HG02852 (cell line): Measurements from ENCODE around the gene LCAT.
"Not testable (repeated sequence)": the region's sequence is repeated elsewhere in the genome, so short reads cannot be mapped to it uniquely, and the experiment has no call there.

Source experiments
- ATAC-seq: cut with Tn5 transposase; IDR thresholded peaks from one replicate; pipeline ENCODE4 v1.9.1; 2021; ENCODE audit warnings: mild to moderate bottlenecking, moderate library complexity; ENCODE audit not compliant: unreplicated experiment

The LCAT gene

DNA sequence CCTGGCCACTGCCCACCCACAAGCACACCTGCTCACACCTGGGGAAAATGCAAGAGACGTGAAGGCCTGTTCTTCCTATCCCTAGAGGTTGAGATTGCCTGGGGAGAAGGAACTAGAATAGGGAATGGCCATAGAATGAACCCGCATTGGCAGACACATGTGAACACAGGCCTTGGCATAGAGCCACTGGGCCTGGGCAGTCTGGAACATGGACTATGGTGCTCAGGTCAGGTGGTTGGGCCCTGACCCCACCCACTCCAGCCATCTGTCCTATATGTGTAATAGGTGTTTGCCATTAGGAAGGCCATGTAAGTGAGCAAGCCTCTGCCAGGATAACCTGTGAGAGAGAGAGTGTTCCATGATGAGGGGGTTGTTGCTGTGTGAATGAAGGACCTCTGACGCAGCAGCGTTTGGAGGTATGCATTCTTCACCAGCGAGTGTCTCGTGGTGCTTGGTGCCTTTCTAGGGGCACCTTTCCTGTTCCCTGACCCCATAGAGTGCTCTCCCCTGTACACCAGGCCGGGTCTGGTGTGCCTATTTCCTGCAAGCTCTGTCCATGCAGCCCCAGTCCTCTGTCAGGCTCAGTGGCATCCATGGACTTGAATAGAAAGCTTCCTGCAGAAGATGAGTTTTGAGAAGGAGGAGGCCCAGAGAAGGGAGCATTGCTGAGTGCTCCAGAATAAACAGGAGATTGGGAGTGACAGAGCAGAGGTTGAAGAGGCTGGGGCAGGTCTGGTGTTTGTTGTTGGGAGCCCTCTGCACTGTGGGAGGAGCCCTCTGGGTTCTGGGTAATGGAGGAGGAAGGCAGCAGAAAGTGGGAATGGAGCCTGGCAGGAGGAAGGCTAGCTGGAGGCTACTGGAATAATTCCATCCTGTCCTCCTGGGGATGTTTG is 27.8 kb downstream of the LCAT start:
- no peak for ATAC-seq

DNA sequence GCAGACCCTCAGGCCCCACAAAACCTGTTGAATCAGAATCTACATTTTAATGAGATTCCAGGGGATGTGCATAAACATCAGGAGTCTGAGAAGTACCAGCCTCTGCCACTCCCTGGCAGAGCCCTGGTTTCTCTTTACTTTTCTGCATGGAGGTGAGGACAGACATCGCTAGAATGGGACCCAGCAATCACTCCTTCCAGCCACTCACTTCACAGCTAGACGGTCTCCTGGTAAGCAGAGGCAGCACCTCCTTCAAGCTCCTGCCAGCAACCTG is 28.5 kb downstream of the LCAT start:
- ATAC-seq = not testable (repeated sequence)

GRCh38 chr16:67914758-67915495 is 29.0 kb downstream of the LCAT start:
- no peak for ATAC-seq

GRCh38 chr16:67910158-67910557 is 33.8 kb downstream of the LCAT start:
- ATAC-seq = no peak

DNA sequence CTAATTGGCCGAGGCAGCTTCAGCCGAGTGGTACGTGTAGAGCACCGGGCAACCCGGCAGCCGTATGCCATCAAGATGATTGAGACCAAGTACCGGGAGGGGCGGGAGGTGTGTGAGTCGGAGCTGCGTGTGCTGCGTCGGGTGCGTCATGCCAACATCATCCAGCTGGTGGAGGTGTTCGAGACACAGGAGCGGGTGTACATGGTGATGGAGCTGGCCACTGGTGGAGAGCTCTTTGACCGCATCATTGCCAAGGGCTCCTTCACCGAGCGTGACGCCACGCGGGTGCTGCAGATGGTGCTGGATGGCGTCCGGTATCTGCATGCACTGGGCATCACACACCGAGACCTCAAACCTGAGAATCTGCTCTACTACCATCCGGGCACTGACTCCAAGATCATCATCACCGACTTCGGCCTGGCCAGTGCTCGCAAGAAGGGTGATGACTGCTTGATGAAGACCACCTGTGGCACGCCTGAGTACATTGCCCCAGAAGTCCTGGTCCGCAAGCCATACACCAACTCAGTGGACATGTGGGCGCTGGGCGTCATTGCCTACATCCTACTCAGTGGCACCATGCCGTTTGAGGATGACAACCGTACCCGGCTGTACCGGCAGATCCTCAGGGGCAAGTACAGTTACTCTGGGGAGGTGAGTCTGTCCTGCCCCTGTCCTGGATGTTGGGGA is 34.7 kb downstream of the LCAT start:
- no peak for ATAC-seq

GRCh38 chr16:67907397-67908180 is 36.3 kb downstream of the LCAT start:
- no peak for ATAC-seq

- no peak for ATAC-seq
These were observed 41.1 kb downstream of the LCAT start for GRCh38 chr16:67902831-67903230.

DNA sequence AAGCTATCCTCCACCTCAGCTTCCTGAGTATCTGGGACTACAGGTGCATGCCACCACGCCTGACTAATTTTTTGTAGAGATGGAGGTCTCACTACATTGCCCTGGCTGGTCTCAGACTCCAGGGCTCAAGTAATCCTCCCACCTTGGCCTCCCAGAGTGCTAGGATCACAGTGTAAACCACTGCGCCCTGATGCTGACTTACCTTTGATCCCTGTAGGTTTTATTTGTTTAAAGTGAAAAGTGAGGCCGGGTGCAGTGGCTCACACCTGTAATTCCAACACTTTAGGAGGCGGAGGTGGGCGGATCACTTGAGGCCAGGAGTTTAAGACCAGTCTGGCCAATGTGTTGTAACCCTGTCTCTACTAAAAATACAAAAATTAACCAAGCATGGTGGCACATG is 42.2 kb downstream of the LCAT start:
- no peak for ATAC-seq

DNA sequence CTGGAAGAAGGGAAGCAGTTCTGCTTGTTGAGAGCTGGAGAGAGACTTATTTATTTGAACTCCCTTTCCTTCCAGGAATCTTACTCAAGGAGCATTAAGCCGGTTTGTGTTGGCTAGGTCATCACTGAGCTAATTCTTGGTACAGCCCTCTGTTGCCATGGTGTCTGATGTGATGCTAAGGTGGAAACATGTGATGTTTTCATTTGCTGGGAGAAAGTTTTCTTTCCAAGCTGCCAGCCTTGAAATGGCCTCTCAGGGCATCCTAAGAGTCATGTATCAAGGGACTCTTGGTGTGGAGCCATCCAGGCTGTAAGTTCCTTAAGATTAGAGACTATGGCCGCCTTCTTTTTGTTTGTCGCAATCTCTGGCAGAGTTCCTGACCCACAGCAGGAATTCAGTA is 46.7 kb downstream of the LCAT start:
- no peak for ATAC-seq

- no peak for ATAC-seq
These were observed 50.0 kb downstream of the LCAT start for GRCh38 chr16:67893743-67894399.

DNA sequence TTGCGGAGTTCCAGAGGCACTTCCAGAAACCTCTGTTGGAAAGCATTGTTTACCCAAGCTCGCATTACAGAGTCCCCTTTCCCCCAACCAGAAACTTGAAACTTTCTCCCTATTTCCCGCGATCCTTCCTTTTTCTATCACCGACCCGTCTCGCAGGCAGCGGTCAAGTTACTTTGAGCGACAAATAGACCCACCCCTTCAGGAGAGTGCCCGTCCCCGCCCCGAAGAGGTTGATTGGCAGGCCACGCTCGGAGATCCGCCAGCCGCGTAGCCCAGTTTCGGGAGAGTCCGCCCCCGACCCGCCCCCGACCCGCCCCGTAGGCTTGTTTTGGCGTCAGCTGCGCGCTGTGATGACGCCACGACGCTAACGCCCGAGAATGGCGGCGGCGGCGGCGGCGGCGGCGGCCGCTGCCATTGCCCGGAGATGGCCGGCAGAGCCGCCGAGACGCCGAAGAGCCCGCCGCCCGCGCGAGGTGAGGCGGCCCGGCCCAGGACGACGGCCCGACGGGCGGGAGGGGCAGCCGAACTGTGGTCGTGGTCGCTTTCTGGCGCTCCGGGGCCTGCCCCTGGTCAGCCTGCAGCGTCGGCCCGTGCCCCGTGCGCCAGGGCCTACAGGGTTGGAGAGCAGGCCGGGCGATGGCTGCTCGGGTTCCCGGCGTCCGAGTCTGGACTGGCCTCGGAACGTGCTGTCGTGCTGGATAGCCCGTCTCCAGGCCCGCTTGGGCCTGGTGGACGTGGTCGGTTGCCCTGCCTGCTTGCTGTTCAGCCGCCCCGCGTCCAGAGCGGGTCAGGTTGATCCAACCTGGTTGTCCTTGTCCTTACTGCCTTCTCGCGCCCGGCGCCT is 50.8 kb downstream of the LCAT start, which contains the start of gene PSKH1:
TSS of gene PSKH1 (plus strand) at position 356 of the 844 bp plus-strand sequence. CDS start 15,496 bp downstream, outside the sequence.
- ATAC-seq = peak; percentile 87

DNA sequence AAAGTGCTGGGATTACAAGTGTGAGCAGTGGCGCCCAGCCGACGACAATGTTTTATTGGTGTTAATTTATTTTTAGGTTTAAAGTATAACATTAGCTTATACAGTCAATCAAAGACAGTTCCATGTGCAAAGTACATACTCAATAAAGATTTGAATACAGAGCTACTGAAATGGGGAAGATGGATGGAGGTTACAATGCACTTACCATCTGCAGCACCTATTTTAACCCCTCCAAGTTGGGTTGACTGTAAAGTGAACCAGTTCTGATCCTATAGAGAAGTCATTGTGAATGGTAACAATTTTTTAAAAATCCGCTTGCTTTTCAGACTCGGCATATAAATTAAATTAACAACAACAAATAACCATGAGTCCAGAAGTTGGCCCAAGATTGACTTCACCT is 51.5 kb downstream of the LCAT start:
- ATAC-seq = no peak
